Epithelial cell of proximal tubule (primary cell): Measurements from ENCODE around the gene SCYL3. TPM values are rescaled to one million over a fixed set of nuclear protein-coding genes. Genes with fewer than 3 reads are reported as not detected.
A peak's percentile ranks its signal among the peaks of the same experiment; 100 is the strongest.
"Not testable (repeated sequence)": the region's sequence is repeated elsewhere in the genome, so short reads cannot be mapped to it uniquely, and the experiment has no call there.

Experiments used
- DNase-seq: peaks from one replicate; pipeline ENCODE4 v3.0.0-alpha.2; 2011; ENCODE audit warnings: low read depth
- H3K4me3 ChIP-seq: 2 replicates; pipeline ENCODE4 v1.5.1; 2011; ENCODE audit warnings: low read depth, mild to moderate bottlenecking, low read length
- total RNA-seq: library from RNA; depleted of rRNA; stranded (reverse); fragments of >200 nt; gene quantifications from 2 replicates; pipeline ENCODE4 v1.2.3, GENCODE V29; 2015
- TF ChIP-seq, protein P1 (sequence below): conservative IDR thresholded peaks from 2 replicates; pipeline ENCODE4 v1.5.1; 2012; ENCODE audit warnings: low read depth, mild to moderate bottlenecking, low read length

SCYL3 gene
- total RNA-seq, 1 donor from 2014 or later = 4.2 TPM

DNA sequence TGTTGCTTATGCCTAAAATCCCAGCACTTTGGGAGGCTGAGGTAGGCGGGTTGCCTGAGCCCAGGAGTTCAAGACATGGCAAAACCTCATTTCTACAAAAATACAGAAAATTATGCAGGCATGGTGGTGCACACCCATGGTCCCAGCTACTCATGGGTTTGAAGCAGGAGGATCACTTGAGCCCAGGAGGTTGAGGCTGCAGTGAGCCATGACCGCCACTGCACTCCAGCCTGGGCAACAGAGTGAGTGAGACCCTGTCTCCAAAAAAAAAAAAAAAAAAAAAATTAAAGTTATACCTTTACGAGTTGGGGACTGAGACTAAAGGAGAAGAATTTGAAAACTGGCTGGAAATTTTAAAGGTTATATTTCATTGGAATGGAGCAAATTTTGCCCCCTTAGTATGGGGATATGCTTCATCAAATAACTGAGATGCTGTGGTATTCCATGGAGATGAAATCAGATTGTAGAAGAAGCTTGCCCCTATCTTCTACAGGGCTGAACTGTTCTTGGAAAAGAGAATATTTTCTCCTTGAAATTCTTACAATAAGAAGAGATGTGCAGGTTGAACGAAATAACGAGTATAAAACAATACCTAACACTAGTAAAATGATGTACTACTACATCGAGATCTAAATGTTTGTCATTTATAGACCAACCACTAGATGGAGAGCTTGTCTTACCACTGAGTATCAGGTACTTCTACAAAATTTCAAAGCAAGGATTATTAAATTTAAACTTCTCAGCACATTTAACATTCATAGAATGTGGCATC lies 34.9 kb upstream of the SCYL3 start:
- peak; percentile 16 for DNase-seq
- TF ChIP-seq, protein P1, sequence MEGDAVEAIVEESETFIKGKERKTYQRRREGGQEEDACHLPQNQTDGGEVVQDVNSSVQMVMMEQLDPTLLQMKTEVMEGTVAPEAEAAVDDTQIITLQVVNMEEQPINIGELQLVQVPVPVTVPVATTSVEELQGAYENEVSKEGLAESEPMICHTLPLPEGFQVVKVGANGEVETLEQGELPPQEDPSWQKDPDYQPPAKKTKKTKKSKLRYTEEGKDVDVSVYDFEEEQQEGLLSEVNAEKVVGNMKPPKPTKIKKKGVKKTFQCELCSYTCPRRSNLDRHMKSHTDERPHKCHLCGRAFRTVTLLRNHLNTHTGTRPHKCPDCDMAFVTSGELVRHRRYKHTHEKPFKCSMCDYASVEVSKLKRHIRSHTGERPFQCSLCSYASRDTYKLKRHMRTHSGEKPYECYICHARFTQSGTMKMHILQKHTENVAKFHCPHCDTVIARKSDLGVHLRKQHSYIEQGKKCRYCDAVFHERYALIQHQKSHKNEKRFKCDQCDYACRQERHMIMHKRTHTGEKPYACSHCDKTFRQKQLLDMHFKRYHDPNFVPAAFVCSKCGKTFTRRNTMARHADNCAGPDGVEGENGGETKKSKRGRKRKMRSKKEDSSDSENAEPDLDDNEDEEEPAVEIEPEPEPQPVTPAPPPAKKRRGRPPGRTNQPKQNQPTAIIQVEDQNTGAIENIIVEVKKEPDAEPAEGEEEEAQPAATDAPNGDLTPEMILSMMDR = peak; percentile 68
- no peak overlapping the region for H3K4me3 ChIP-seq

DNA sequence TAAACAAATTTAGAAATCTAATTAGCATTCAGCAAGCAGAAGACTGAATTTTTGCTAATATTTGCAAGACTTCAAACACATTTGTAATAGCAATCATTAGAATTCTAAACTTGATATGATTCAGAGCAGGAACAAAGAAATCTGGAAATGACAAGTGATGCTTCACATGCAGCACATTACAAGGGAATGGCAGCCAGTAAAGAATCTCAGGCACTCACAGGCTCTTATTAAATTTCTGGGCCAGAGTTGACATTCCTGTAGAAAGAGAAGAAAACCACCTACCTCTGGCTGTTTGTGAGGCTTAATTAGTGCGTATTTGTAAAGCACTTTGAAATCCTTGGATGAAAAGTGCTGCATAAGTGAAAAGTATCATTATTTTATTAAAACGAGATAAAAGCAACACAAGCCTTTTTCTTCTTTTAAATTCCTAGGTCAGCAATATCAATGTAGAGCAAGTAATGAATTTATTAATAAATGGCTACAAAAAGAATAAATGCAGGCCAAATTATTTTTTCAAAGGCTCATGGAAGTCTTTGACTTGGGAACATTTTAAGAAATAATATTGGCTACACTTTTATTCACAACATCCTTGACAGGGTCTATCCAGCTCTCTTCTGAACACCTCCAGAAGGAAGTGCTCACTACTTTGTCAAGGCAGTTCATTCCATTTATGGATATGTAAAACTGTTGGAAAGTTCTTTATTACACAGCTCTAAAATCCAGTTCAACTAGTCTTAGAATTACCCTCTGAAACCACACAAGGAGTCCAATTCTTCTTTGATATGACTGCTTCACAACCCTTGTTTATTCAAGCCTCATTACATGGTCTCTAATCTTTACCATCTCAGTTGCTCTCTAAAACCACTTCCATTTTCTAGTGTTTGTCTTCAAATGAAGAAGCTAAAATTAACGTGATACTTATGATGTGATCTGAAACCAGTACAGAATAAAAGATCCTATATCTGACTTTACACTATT lies 32.1 kb upstream of the SCYL3 start:
- H3K4me3 ChIP-seq = no peak overlapping the region
- TF ChIP-seq, protein P1 = no peak
- no peak for DNase-seq

DNA sequence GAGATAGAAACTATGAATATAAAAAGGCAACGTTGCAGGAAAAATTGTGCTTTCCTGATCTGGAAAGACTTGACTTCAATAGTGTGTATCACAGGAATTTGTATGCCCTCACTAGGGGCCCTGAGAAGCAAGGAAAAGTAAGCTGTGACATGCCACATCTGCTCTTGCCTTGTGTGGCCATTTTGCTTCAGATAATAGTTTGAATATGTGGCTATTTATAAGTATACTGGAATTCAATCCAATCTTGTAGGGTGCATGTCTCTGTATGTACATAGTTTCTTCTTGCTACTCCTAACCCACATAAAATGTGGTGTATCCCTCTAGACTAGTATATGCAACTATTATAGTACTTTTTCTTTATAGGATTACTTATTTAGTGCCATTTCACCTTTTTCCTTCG lies 31.1 kb upstream of the SCYL3 start:
- no peak for DNase-seq
- no peak overlapping the region for H3K4me3 ChIP-seq
- TF ChIP-seq, protein P1 = no peak

DNA sequence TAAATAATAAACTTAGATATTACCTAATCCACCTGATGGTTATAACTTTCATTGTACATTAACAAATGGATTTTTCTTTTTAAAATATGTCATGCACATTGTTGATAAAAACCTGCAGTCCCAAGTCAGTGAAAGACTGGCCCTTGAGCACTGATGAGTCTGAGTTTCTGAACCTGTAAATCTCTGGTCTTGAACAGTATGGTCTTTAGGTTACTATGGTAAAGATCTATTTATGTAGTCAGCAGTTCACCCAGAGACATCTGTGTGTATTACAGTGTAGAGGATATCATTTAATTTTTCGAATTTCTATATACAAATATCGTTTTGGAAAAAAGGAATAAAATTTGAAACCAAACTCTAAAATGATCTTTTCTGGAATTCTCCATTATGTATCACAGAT lies 30.4 kb upstream of the SCYL3 start:
- H3K4me3 ChIP-seq = no peak overlapping the region
- TF ChIP-seq, protein P1 = no peak
- no peak for DNase-seq

DNA sequence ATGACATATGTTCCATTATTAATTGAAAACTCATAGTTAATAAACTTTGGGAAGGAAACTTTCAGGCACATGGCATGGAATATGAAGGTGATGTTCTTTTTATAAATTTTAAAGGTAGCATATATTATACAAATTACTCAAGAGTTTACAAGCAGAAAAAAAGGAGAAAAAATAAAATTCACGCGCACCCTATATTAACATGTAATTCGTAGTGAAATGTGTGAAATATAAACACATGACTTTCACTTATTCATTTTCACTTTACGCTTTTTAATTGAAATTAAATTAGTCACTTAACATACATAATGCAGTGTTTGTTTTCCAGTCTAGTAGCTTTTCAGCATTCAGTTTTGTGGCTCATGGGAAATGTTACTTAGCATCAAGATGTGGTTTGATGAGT lies 27.4 kb upstream of the SCYL3 start:
- H3K4me3 ChIP-seq = no peak overlapping the region
- DNase-seq = no peak
- TF ChIP-seq, protein P1 = no peak

DNA sequence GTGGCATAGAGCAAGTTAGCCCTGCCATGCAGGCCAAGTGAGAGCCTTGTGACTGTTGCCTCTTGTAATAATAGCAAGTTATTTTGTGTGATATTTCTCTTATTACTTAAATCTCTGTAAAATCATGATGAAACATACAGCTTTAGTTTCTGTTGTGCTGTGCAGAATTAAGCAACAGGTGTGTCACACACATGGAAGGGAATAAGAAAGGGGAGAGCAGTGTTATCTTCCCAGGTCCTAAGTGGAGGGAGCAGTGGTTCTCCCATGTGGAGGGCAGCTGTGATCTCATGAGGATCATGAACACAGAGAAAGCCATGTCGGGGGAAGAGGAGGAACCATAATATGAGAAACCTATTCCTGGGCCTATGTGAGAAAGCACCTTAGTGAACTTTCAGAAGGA lies 25.2 kb upstream of the SCYL3 start:
- TF ChIP-seq, protein P1 = no peak
- DNase-seq = no peak
- H3K4me3 ChIP-seq = no peak overlapping the region

DNA sequence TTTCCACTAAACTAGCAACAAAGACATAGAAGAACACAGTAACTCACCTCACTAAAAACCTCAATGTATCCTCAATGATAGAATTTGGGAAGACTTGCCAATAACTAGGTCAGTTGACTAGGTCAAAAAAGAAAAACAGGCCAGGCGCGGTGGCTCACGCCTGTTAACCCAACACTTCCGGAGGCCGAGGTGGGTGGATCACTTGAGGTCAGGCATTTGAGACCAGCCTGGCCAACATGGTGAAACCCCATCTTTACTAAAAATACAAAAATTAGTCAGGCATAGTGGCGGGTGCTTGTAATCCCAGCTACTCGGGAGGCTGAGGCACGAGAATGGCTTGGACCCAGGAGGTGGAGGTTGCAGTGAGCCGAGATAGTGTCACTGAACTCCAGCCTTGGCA lies 24.5 kb upstream of the SCYL3 start:
- H3K4me3 ChIP-seq, DNase-seq: not testable (repeated sequence)
